Activated gamma-delta T cell (primary cell): ENCODE measurements around the gene FMO2.

Experiments
- DNase-seq: peaks from one replicate; lab custom pipeline; 2025; lab: John Stamatoyannopoulos, UW

Gene FMO2

GRCh38 chr1:171257607-171258076 is 72.5 kb downstream of the FMO2 start:
- no peak for DNase-seq

GRCh38 chr1:171258429-171258828 is 73.3 kb downstream of the FMO2 start:
- no peak for DNase-seq

GRCh38 chr1:171258943-171259342 is 73.8 kb downstream of the FMO2 start:
- DNase-seq = no peak
